HG03139 (cell line): ENCODE results near the gene AMMECR1.
"Not testable (repeated sequence)": the region's sequence is repeated elsewhere in the genome, so short reads cannot be mapped to it uniquely, and the experiment has no call there.

Source experiments
- ATAC-seq: cut with Tn5 transposase; IDR thresholded peaks from one replicate; pipeline ENCODE4 v1.9.1; 2021; ENCODE audit not compliant: unreplicated experiment

AMMECR1 gene

GRCh38 chrX:110258552-110258951, 59.3 kb downstream of the AMMECR1 start:
- no peak for ATAC-seq

- ATAC-seq = no peak
Measured at GRCh38 chrX:110257889-110258288, 60.0 kb downstream of the AMMECR1 start.

DNA sequence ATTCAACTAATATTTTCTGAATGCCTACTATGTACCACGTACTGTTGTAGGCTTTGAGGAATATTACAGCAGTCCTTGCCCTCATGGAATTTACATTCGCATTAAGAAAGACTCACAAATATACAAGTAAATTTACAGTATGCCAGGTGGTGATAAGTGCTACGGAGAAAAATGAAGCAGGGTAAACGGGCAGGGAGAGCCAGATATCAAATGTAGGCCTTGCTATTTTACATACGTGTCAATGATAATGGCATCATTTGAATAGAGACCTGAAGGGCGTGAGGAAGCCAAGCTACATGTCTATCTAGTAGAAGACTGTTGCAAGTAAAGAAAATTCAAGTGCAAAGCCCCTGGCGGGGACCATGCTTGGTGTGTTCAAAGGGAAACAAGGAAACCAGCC, 65.2 kb downstream of the AMMECR1 start:
- no peak for ATAC-seq

DNA sequence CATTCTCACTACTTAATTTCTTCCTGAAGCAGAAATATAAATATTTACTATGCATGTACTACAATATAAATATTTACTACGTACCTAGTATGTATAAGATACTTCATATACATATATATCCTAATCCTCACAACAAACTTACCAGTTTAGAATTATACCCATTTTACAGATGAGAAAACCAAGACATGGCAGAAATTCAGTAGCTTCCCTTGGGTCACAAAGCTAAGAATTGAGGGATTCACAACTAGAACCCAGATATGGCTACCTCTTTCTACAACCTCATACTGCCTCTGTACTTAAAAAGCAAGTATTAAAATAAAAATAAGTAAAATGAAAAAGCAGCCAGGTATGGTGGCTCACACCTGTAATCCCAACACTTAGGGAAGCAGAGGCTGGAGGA, 65.9 kb downstream of the AMMECR1 start:
- ATAC-seq = no peak

- no peak for ATAC-seq
Measured at GRCh38 chrX:110251526-110251925, 66.4 kb downstream of the AMMECR1 start.

GRCh38 chrX:110250847-110251246, 67.0 kb downstream of the AMMECR1 start:
- no peak for ATAC-seq

GRCh38 chrX:110248578-110248977, 69.3 kb downstream of the AMMECR1 start:
- no peak for ATAC-seq

- no peak for ATAC-seq
Measured at GRCh38 chrX:110245011-110245410, 72.9 kb downstream of the AMMECR1 start.

DNA sequence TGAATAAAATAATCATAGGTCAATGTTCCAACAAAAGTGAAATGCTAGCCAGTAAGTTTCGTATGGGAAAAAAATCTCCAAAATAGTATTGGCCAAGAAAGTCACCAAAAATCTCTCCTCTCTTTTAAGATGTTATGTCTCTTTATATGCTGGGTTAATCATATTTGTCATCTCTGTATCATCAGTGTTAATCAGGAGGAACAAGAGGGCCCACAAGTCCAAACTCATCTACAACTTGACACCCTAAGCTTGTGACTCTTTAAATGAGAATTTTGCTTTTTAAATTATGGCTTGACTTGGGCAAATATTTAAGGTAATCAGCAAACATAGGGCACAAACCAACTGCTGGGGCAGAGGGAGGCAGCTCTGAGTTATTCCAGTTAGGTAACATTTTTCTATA, 75.5 kb downstream of the AMMECR1 start:
- no peak for ATAC-seq

GRCh38 chrX:110241816-110242215, 76.1 kb downstream of the AMMECR1 start:
- ATAC-seq = no peak

DNA sequence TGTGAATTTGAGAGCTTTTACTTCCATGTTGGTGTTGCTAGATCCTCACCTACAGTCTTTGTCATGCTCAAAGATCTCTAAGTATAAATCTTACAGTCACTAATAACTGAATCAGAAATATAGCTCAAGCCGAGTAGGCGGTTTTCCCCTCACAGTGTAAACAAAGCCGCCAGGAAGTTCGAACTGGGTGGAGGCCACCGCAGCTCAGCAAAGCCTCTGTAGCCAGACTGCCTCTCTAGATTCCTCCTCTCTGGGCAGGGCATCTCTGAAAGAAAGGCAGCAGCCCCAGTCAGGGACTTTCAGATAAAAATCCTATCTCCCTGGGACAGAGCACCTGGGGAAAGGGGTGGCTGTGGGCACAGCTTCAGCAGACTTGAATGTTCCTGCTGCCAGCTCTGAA, 79.6 kb downstream of the AMMECR1 start:
- not testable (repeated sequence) for ATAC-seq

DNA sequence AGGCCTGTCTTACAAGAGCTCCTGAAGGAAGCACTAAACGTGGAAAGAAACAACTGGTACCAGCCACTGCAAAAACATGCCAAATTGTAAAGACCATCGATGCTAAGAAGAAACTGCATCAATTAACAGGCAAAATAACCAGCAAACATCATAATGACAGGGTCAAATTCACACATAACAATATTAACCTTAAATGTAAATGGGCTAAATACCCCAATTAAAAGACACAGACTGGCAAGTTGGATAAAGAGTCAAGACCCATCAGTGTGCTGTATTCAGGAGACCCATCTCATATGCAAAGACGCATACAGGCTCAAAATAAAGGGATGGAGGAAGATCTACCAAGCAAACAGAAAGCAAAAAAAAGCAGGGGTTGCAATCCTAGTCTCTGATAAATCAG, 86.4 kb downstream of the AMMECR1 start:
- ATAC-seq = not testable (repeated sequence)

DNA sequence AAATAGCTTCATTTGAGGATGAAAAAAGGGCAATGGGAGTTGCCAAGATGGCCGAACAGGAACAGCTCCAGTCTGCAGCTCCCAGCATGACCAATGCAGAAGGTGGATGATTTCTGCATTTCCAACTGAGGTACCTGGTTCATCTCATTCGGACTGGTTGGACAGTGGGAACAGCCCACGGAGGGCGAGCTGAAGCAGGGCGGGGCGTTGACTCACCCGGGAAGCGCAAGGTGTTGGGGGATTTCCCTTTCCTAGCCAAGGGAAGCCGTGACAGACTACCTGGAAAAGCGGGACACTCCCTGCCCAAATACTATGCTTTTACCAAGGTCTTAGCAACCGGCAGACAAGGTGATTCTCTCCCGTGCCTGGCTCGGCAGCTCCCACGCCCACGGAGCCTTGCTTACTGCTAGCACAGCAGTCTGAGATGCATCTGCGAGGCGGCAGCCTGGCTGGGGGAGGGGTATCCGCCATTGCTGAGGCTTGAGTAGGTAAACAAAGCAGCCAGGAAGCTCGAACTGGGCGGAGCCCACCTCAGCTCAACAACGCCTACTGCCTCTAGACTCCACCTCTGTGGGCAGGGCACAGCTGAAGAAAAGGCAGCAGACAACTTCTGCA, 88.3 kb downstream of the AMMECR1 start:
- ATAC-seq = not testable (repeated sequence)

GRCh38 chrX:110228453-110228852, 89.4 kb downstream of the AMMECR1 start:
- no peak for ATAC-seq

DNA sequence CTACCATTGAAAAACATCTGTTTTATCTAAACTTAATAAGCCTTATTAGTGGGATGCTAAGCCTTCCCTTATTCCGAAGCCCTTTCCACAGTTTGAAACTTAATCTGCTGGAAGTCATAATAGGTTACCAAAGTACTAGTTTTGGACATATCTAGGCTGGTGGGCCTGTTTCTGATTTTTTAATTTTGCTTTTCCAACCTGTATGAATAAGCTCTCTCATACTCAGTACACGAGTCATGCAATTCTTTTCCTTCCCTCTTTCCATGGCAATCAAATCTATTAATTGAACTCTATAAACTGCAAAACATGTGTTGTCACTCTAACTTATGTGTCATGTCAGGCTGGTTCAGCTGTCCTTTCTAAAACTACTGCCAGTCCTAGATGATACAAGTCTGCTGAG, 91.0 kb downstream of the AMMECR1 start:
- ATAC-seq = no peak

- ATAC-seq = no peak
Measured at GRCh38 chrX:110224926-110225617, 92.8 kb downstream of the AMMECR1 start.

DNA sequence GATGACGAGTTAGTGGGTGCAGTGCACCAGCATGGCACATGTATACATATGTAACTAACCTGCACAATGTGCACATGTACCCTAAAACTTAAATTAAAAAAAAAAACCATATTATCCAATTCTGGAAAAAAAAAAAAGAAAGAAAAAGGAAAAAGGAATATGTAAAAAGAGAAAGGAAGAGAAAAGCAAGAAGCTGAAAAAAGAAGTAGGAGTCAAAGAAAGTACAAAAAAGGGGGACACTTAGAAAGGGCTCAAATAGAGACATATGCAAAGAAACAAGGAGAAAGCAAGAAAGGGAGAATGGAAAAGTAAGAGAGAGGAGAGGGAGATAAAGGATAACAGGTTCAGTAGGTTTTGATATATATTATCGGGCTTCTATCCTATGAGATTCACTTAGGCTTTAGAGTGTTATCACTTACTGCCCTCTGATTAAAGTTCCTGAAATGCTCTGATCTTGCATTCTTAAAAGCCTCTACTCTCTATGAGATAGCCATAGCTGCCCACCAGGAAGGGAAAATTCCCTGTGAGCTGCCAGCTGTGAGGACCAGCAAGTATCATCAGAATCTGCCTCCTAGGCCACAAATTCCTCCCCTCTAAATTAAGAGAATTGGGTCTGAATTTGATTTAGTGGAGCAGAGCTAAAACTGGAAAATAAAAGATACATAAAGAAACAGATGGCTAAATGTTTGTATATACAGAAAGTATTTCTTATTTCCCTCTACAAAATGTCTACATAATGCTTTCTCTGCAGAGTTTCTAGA, 95.2 kb downstream of the AMMECR1 start:
- ATAC-seq = no peak

DNA sequence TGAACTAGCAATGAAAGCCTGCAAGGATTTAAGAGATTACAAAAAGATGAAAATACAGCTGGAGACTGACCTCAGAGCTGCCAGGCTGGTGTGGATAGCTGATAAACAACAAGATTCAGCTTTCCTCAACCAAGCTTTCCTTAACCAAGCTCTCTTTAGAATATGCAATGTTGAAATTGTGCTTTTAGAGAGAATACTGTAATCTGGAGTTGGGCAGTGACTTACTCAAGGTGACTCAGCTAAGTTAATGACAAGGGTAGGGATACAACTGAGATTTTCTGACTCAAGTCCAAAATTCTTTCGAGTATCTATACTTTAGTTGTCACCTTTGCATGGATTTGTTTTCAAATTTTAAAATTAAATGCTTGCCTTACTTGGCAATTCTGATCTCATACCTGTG, 98.0 kb downstream of the AMMECR1 start:
- ATAC-seq = no peak

- ATAC-seq = no peak
Measured at GRCh38 chrX:110218591-110218990, 99.3 kb downstream of the AMMECR1 start.

- no peak for ATAC-seq
Measured at GRCh38 chrX:110216027-110216426, 101.9 kb downstream of the AMMECR1 start.

GRCh38 chrX:110215411-110215810, 102.5 kb downstream of the AMMECR1 start:
- ATAC-seq = no peak

- no peak for ATAC-seq
Measured at GRCh38 chrX:110214684-110215083, 103.2 kb downstream of the AMMECR1 start.
